Lower leg skin (tissue), 3 donors: Measurements from ENCODE around the gene FAM131C.

Experiments used
- POLR2A ChIP-seq, 2 donors: fragments of 450-650 bp; IDR thresholded peaks; one replicate each; pipeline ENCODE4 v1.6.1; 2016 to 2017; ENCODE audit warnings: antibody characterized with exemption in 2 of 2, mild to moderate bottlenecking in 1 of 2, moderate library complexity in 1 of 2
- TF ChIP-seq, protein P1 (sequence below), 3 donors: fragments of 450-650 bp; IDR thresholded peaks; one replicate each; pipeline ENCODE4 v1.5.1; 2016; ENCODE audit warnings: antibody characterized with exemption in 3 of 3, mild to moderate bottlenecking in 3 of 3, moderate library complexity in 2 of 3

DNA sequence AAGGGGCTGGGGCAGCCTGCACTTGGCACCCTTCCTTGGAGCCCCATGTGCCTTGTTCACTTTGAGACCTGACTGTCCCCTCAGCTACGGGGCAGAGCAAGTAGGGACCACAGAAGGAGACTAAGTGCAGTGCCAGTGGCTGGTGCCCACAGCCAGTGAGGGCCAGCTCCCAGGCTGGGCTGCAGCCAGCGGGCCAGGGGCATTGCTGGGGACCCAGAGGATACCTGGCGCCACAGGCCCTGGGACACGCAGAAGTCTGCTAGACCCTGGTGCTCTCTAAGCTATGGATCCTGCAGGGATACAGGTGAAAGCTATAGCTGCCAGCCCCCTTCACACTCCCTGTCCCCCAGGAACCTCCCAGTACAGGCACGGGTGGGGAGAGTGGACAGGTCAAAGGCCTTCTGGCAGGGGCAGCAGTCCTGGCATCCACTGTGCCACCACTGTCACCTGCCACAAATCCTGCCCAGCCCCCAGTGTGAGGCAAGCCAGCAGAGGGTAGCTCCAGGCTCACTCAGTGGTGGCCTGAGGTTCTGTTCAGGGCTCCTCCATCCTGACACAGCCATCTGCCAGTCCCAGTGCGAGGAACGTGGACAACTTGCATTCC is 50.3 kb downstream of the FAM131C start:
- no peak for TF ChIP-seq POLR2A (IDR thresholded peaks at IDR 0.05)
- TF ChIP-seq, protein P1, sequence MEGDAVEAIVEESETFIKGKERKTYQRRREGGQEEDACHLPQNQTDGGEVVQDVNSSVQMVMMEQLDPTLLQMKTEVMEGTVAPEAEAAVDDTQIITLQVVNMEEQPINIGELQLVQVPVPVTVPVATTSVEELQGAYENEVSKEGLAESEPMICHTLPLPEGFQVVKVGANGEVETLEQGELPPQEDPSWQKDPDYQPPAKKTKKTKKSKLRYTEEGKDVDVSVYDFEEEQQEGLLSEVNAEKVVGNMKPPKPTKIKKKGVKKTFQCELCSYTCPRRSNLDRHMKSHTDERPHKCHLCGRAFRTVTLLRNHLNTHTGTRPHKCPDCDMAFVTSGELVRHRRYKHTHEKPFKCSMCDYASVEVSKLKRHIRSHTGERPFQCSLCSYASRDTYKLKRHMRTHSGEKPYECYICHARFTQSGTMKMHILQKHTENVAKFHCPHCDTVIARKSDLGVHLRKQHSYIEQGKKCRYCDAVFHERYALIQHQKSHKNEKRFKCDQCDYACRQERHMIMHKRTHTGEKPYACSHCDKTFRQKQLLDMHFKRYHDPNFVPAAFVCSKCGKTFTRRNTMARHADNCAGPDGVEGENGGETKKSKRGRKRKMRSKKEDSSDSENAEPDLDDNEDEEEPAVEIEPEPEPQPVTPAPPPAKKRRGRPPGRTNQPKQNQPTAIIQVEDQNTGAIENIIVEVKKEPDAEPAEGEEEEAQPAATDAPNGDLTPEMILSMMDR (IDR thresholded peaks at IDR 0.05), result no peak
